ENCODE measurements around the gene ACOT8. TPM values are rescaled to one million over a fixed set of nuclear protein-coding genes. Genes with fewer than 3 reads are reported as not detected.

Gene ACOT8
- total RNA-seq, 1 donor from 2014 or later: 33.8 TPM

- peaks cover 11% of the 10 kb centered on the region for H3K9me3 Mint-ChIP-seq (ENCODE audit: unreplicated experiment)
- H3K4me3 Mint-ChIP-seq (ENCODE audit: unreplicated experiment): peak within 1 kb of the TSS; percentile 89
- peak; percentile 97 for DNase-seq
- H3K4me1 Mint-ChIP-seq (ENCODE audit: low read depth, unreplicated experiment): peaks cover 3% of the 10 kb centered on the region
- H3K27ac Mint-ChIP-seq (ENCODE audit: unreplicated experiment): peak within 1 kb of the TSS; percentile 92
- H3K36me3 Mint-ChIP-seq (ENCODE audit: unreplicated experiment): no peaks in the 10 kb centered on the region
- no peak for TF ChIP-seq CTCF (IDR thresholded peaks at IDR 0.05; ENCODE audit: partially characterized antibody, unreplicated experiment)
- H3K27me3 Mint-ChIP-seq (ENCODE audit: unreplicated experiment): peaks cover 9% of the 10 kb centered on the region
These were observed 34.1 kb upstream of the ACOT8 start, which contains the start of the genes CTSA and NEURL2 for GRCh38 chr20:45890985-45891983. Gene CTSA (plus strand): TSS chr20:45891335. CDS start chr20:45891569, 234 bp downstream. Gene NEURL2 (minus strand): TSS chr20:45891208. CDS start chr20:45890991, 217 bp downstream.

GRCh38 chr20:45890077-45890984 lies 33.1 kb upstream of the ACOT8 start:
- no peaks in the 10 kb centered on the region for H3K36me3 Mint-ChIP-seq (ENCODE audit: unreplicated experiment)
- H3K27ac Mint-ChIP-seq (ENCODE audit: unreplicated experiment): peak overlapping the region; percentile 92
- peaks cover 11% of the 10 kb centered on the region for H3K9me3 Mint-ChIP-seq (ENCODE audit: unreplicated experiment)
- DNase-seq: peak; percentile 92
- H3K4me3 Mint-ChIP-seq (ENCODE audit: unreplicated experiment): peak overlapping the region; percentile 89
- H3K27me3 Mint-ChIP-seq (ENCODE audit: unreplicated experiment): peaks cover 9% of the 10 kb centered on the region
- peak; percentile 71 for TF ChIP-seq CTCF (IDR thresholded peaks at IDR 0.05; ENCODE audit: partially characterized antibody, unreplicated experiment)
- H3K4me1 Mint-ChIP-seq (ENCODE audit: low read depth, unreplicated experiment): peaks cover 3% of the 10 kb centered on the region

GRCh38 chr20:45888681-45889080 lies 31.5 kb upstream of the ACOT8 start:
- Mint-ChIP-seq H3K27ac (ENCODE audit: unreplicated experiment) (no peak overlapping the region), H3K9me3 (ENCODE audit: unreplicated experiment) (peaks cover 11% of the 10 kb centered on the region), H3K36me3 (ENCODE audit: unreplicated experiment) (no peaks in the 10 kb centered on the region), H3K27me3 (ENCODE audit: unreplicated experiment) (peaks cover 9% of the 10 kb centered on the region), H3K4me3 (ENCODE audit: unreplicated experiment) (no peak overlapping the region), H3K4me1 (ENCODE audit: low read depth, unreplicated experiment) (peaks cover 3% of the 10 kb centered on the region)
- DNase-seq: no peak
- TF ChIP-seq CTCF (IDR thresholded peaks at IDR 0.05; ENCODE audit: partially characterized antibody, unreplicated experiment): no peak

- H3K4me1 Mint-ChIP-seq (ENCODE audit: low read depth, unreplicated experiment): peaks cover 1% of the 10 kb centered on the region
- DNase-seq: no peak
- H3K4me3 Mint-ChIP-seq (ENCODE audit: unreplicated experiment): no peak within 1 kb of the TSS
- H3K27me3 Mint-ChIP-seq (ENCODE audit: unreplicated experiment): peaks cover 6% of the 10 kb centered on the region
- no peak for TF ChIP-seq CTCF (IDR thresholded peaks at IDR 0.05; ENCODE audit: partially characterized antibody, unreplicated experiment)
- H3K36me3 Mint-ChIP-seq (ENCODE audit: unreplicated experiment): no peaks in the 10 kb centered on the region
- peaks cover 9% of the 10 kb centered on the region for H3K9me3 Mint-ChIP-seq (ENCODE audit: unreplicated experiment)
- no peak within 1 kb of the TSS for H3K27ac Mint-ChIP-seq (ENCODE audit: unreplicated experiment)
These were observed 30.1 kb upstream of the ACOT8 start, which contains the start of gene SPATA25 for GRCh38 chr20:45887346-45887715. Gene SPATA25 (minus strand): TSS chr20:45887622. CDS start chr20:45887590, 32 bp downstream.
